ENCODE data around the gene GPC6.

The GPC6 gene

DNA sequence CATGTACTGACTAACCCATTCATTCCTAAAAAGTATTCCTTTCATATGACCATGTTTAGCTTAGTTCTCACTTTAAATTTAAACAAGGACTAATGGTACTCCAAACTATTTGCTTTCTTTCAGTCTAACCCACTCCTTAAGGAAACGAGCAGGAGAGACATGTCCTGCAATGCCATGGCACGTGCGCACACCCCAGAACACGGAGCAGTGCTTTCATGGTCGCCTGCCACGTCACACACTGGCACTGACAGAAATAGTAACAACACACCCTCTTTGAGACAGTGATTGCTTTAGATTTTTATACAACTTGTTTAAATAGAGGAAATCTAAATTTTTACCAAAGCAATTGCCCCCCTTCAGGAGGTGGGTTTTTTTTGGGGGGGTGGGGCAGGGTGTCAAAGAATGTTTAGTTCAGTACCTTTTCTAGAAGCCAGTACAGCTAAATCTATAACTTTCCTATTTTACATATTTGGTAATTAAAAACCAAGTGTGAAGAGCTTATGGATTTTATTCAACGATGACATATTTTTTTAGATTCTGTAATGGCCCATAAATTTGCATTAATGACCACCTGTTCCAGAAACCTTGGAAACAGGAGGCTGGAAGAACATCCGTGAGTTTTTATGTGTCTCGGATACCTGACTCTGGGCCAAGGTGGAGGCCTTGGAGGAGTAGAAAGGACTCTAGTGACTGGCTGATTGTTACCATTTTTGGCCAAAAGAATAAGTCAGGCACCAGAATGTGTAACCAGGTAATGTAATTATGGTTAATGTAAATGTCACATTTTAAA lies 1005.7 kb downstream of the GPC6 start:
- no peak overlapping the region for H3K4me3 ChIP-seq (ENCODE audit: insufficient read depth in 1 of 2, low read depth in 1 of 2, low read length in 2 of 2)
- H3K27me3 ChIP-seq (ENCODE audit: control insufficient read depth in 1 of 2, insufficient read depth in 1 of 2, low read length in 2 of 2) = no peaks in the 10 kb centered on the region
- no peaks in the 10 kb centered on the region for H3K4me1 ChIP-seq (ENCODE audit: control insufficient read depth, insufficient read depth, low read depth, low read length)
- no peak overlapping the region for H4K91ac ChIP-seq (ENCODE audit: low read length)
- peak overlapping the region in 1 of 2 experiments; percentile 8 for H2BK12ac ChIP-seq (ENCODE audit: low read length in 2 of 2)
- H3K14ac ChIP-seq (ENCODE audit: low read length in 2 of 2) = no peak overlapping the region
- H3K27ac ChIP-seq (ENCODE audit: low read length, poor library complexity, severe bottlenecking) = no peak overlapping the region
- no peak overlapping the region for H3K4me2 ChIP-seq (ENCODE audit: low read length, poor library complexity, severe bottlenecking)
- no peak overlapping the region for H3K9ac ChIP-seq (ENCODE audit: low read length)
- H2AFZ ChIP-seq (ENCODE audit: low read depth, low read length) = no peak overlapping the region
- no peaks in the 10 kb centered on the region for H3K36me3 ChIP-seq (ENCODE audit: control insufficient read depth in 1 of 2, insufficient read depth in 2 of 2, low read depth in 1 of 2, low read length in 2 of 2)
- no peak overlapping the region for H4K8ac ChIP-seq (ENCODE audit: low read length)
- no peak overlapping the region for H3K4ac ChIP-seq (ENCODE audit: low read depth in 1 of 2, low read length in 2 of 2)
- H3K18ac ChIP-seq (ENCODE audit: low read depth in 1 of 2, low read length in 2 of 2) = peak overlapping the region in 1 of 2 experiments; percentile 44
- H2AK5ac ChIP-seq (ENCODE audit: low read length, severe bottlenecking) = peak overlapping the region; percentile 98
- H3K23ac ChIP-seq (ENCODE audit: low read length in 2 of 2) = no peak overlapping the region
- H3K9me3 ChIP-seq (ENCODE audit: control insufficient read depth, low read length) = no peaks in the 10 kb centered on the region
- no peaks in the 10 kb centered on the region for H3K79me1 ChIP-seq (replicated peaks; ENCODE audit: low read length, poor library complexity, severe bottlenecking)
- no peak overlapping the region for H2BK120ac ChIP-seq (ENCODE audit: low read depth, low read length)
- no peak overlapping the region for H2BK5ac ChIP-seq (ENCODE audit: low read depth, low read length, poor library complexity, severe bottlenecking)
- no peak for DNase-seq
- no peak overlapping the region for H2BK15ac ChIP-seq (ENCODE audit: low read depth, poor library complexity, severe bottlenecking)
- WGBS = 91% methylated on average over 6 of the region's 9 CpGs

DNA sequence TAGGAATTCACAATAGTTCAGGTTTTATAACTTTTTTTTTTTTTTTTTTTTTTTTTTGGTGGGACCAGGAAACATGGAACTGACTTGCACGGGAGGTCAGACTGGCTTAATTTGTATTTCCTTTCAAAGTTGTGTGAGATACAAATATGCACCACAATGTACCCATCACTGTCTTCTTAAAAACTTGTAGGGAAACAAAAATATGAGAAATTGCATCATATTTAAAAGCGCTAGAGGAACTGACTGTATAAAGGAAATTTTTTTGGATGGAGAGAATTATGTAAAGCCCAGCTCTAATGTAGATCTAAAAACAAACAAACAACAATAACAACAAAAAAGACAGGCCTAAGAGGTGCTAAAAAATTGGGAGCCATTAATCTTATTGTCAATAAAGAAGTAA lies 1006.3 kb downstream of the GPC6 start:
- no peak overlapping the region for H2AK5ac ChIP-seq (ENCODE audit: low read length, severe bottlenecking)
- H3K27me3 ChIP-seq (ENCODE audit: control insufficient read depth in 1 of 2, insufficient read depth in 1 of 2, low read length in 2 of 2) = no peaks in the 10 kb centered on the region
- H3K4ac ChIP-seq (ENCODE audit: low read depth in 1 of 2, low read length in 2 of 2) = no peak overlapping the region
- no CpG with 5 or more reads among the region's 2 CpGs for WGBS
- no peak for DNase-seq
- H3K9me3 ChIP-seq (ENCODE audit: control insufficient read depth, low read length) = no peaks in the 10 kb centered on the region
- H4K8ac ChIP-seq (ENCODE audit: low read length) = no peak overlapping the region
- no peaks in the 10 kb centered on the region for H3K79me1 ChIP-seq (replicated peaks; ENCODE audit: low read length, poor library complexity, severe bottlenecking)
- no peak overlapping the region for H2AFZ ChIP-seq (ENCODE audit: low read depth, low read length)
- no peaks in the 10 kb centered on the region for H3K4me1 ChIP-seq (ENCODE audit: control insufficient read depth, insufficient read depth, low read depth, low read length)
- no peak overlapping the region for H3K14ac ChIP-seq (ENCODE audit: low read length in 2 of 2)
- H3K27ac ChIP-seq (ENCODE audit: low read length, poor library complexity, severe bottlenecking) = no peak overlapping the region
- no peak overlapping the region for H2BK5ac ChIP-seq (ENCODE audit: low read depth, low read length, poor library complexity, severe bottlenecking)
- H3K4me2 ChIP-seq (ENCODE audit: low read length, poor library complexity, severe bottlenecking) = no peak overlapping the region
- no peak overlapping the region for H4K91ac ChIP-seq (ENCODE audit: low read length)
- H3K4me3 ChIP-seq (ENCODE audit: insufficient read depth in 1 of 2, low read depth in 1 of 2, low read length in 2 of 2) = peak overlapping the region in 1 of 2 experiments; percentile 56
- no peaks in the 10 kb centered on the region for H3K36me3 ChIP-seq (ENCODE audit: control insufficient read depth in 1 of 2, insufficient read depth in 2 of 2, low read depth in 1 of 2, low read length in 2 of 2)
- H3K9ac ChIP-seq (ENCODE audit: low read length) = peak overlapping the region; percentile 70
- H3K23ac ChIP-seq (ENCODE audit: low read length in 2 of 2) = no peak overlapping the region
- H2BK15ac ChIP-seq (ENCODE audit: low read depth, poor library complexity, severe bottlenecking) = no peak overlapping the region
- no peak overlapping the region for H2BK12ac ChIP-seq (ENCODE audit: low read length in 2 of 2)
- H3K18ac ChIP-seq (ENCODE audit: low read depth in 1 of 2, low read length in 2 of 2) = no peak overlapping the region
- H2BK120ac ChIP-seq (ENCODE audit: low read depth, low read length) = no peak overlapping the region

DNA sequence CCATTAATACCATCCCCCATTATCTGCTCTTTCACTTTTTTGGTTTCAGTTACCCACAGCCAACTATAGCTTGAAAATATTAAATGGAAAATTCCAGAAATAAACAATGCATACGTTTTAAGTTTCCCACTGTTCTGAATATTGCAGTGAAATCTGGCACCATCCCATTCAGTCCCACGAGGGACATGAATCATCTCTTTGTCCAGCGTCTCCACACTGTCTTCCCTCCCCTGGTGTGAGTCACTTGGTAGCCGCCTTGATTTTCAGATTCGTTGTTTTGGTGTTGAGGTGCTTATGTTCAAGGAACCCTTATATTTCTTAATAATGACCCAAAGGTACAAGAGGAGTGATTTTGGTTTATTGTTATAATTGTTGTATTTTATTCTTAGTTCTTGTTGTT lies 1006.8 kb downstream of the GPC6 start:
- no peak overlapping the region for H4K8ac ChIP-seq (ENCODE audit: low read length)
- no peaks in the 10 kb centered on the region for H3K27me3 ChIP-seq (ENCODE audit: control insufficient read depth in 1 of 2, insufficient read depth in 1 of 2, low read length in 2 of 2)
- no peak overlapping the region for H3K4ac ChIP-seq (ENCODE audit: low read depth in 1 of 2, low read length in 2 of 2)
- no peak overlapping the region for H3K23ac ChIP-seq (ENCODE audit: low read length in 2 of 2)
- no peak overlapping the region for H2BK5ac ChIP-seq (ENCODE audit: low read depth, low read length, poor library complexity, severe bottlenecking)
- 0% methylated on average over 2 of the region's 5 CpGs for WGBS
- H3K4me2 ChIP-seq (ENCODE audit: low read length, poor library complexity, severe bottlenecking) = no peak overlapping the region
- H3K9me3 ChIP-seq (ENCODE audit: control insufficient read depth, low read length) = no peaks in the 10 kb centered on the region
- DNase-seq = peak; percentile 89
- no peak overlapping the region for H4K91ac ChIP-seq (ENCODE audit: low read length)
- H2BK120ac ChIP-seq (ENCODE audit: low read depth, low read length) = no peak overlapping the region
- H3K9ac ChIP-seq (ENCODE audit: low read length) = peak overlapping the region; percentile 70
- no peak overlapping the region for H3K27ac ChIP-seq (ENCODE audit: low read length, poor library complexity, severe bottlenecking)
- H2AK5ac ChIP-seq (ENCODE audit: low read length, severe bottlenecking) = no peak overlapping the region
- H3K4me1 ChIP-seq (ENCODE audit: control insufficient read depth, insufficient read depth, low read depth, low read length) = no peaks in the 10 kb centered on the region
- no peak overlapping the region for H3K14ac ChIP-seq (ENCODE audit: low read length in 2 of 2)
- no peaks in the 10 kb centered on the region for H3K79me1 ChIP-seq (replicated peaks; ENCODE audit: low read length, poor library complexity, severe bottlenecking)
- no peak overlapping the region for H2BK15ac ChIP-seq (ENCODE audit: low read depth, poor library complexity, severe bottlenecking)
- H3K36me3 ChIP-seq (ENCODE audit: control insufficient read depth in 1 of 2, insufficient read depth in 2 of 2, low read depth in 1 of 2, low read length in 2 of 2) = no peaks in the 10 kb centered on the region
- H2BK12ac ChIP-seq (ENCODE audit: low read length in 2 of 2) = no peak overlapping the region
- H2AFZ ChIP-seq (ENCODE audit: low read depth, low read length) = no peak overlapping the region
- H3K18ac ChIP-seq (ENCODE audit: low read depth in 1 of 2, low read length in 2 of 2) = no peak overlapping the region
- peak overlapping the region in 1 of 2 experiments; percentile 56 for H3K4me3 ChIP-seq (ENCODE audit: insufficient read depth in 1 of 2, low read depth in 1 of 2, low read length in 2 of 2)

DNA sequence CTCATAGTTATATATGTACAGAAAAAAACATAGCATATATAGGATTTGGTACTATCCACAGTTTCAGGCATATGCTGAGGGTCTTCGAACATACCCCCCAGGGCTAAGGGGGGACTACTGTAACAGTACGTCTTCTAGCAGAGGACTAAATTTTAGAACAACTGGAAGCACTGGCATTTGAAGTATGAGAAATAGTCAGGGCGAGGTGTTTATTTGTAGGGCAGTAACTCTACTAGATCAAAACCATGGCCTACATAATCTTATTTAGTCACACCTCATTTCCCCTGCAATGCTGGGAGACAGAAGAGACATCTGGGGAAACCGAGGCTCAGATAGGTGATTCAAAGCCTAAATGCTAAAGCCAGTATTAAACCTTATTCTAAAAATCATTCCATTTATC lies 1007.2 kb downstream of the GPC6 start:
- H2BK12ac ChIP-seq (ENCODE audit: low read length in 2 of 2) = peak overlapping the region in 1 of 2 experiments; percentile 37
- peak overlapping the region in 1 of 2 experiments; percentile 56 for H3K4me3 ChIP-seq (ENCODE audit: insufficient read depth in 1 of 2, low read depth in 1 of 2, low read length in 2 of 2)
- H3K18ac ChIP-seq (ENCODE audit: low read depth in 1 of 2, low read length in 2 of 2) = peak overlapping the region; percentile 23 to 49
- no peak overlapping the region for H2BK15ac ChIP-seq (ENCODE audit: low read depth, poor library complexity, severe bottlenecking)
- no peaks in the 10 kb centered on the region for H3K4me1 ChIP-seq (ENCODE audit: control insufficient read depth, insufficient read depth, low read depth, low read length)
- H3K23ac ChIP-seq (ENCODE audit: low read length in 2 of 2) = no peak overlapping the region
- no peaks in the 10 kb centered on the region for H3K36me3 ChIP-seq (ENCODE audit: control insufficient read depth in 1 of 2, insufficient read depth in 2 of 2, low read depth in 1 of 2, low read length in 2 of 2)
- H3K4ac ChIP-seq (ENCODE audit: low read depth in 1 of 2, low read length in 2 of 2) = peak overlapping the region in 1 of 2 experiments; percentile 60
- H2BK5ac ChIP-seq (ENCODE audit: low read depth, low read length, poor library complexity, severe bottlenecking) = no peak overlapping the region
- DNase-seq = no peak
- H4K91ac ChIP-seq (ENCODE audit: low read length) = no peak overlapping the region
- peak overlapping the region; percentile 56 for H3K27ac ChIP-seq (ENCODE audit: low read length, poor library complexity, severe bottlenecking)
- H3K4me2 ChIP-seq (ENCODE audit: low read length, poor library complexity, severe bottlenecking) = no peak overlapping the region
- no peaks in the 10 kb centered on the region for H3K79me1 ChIP-seq (replicated peaks; ENCODE audit: low read length, poor library complexity, severe bottlenecking)
- H3K27me3 ChIP-seq (ENCODE audit: control insufficient read depth in 1 of 2, insufficient read depth in 1 of 2, low read length in 2 of 2) = no peaks in the 10 kb centered on the region
- no peaks in the 10 kb centered on the region for H3K9me3 ChIP-seq (ENCODE audit: control insufficient read depth, low read length)
- no peak overlapping the region for H2BK120ac ChIP-seq (ENCODE audit: low read depth, low read length)
- H4K8ac ChIP-seq (ENCODE audit: low read length) = no peak overlapping the region
- H2AFZ ChIP-seq (ENCODE audit: low read depth, low read length) = no peak overlapping the region
- H2AK5ac ChIP-seq (ENCODE audit: low read length, severe bottlenecking) = no peak overlapping the region
- WGBS = 30% methylated on average over 2 of the region's 4 CpGs
- H3K14ac ChIP-seq (ENCODE audit: low read length in 2 of 2) = no peak overlapping the region
- peak overlapping the region; percentile 30 for H3K9ac ChIP-seq (ENCODE audit: low read length)

Measured in mesenchymal stem cell (in vitro differentiated cells and primary cell).